Activated CD8-positive, alpha-beta T cell treated with anti-CD3 and anti-CD28 coated beads for 36 hours (primary cell): ENCODE measurements around the gene KAT5. TPM values are rescaled to one million over a fixed set of nuclear protein-coding genes. Genes with fewer than 3 reads are reported as not detected.
"Not testable (repeated sequence)": the region's sequence is repeated elsewhere in the genome, so short reads cannot be mapped to it uniquely, and the experiment has no call there.

Source experiments
- ATAC-seq: fragments of 200-7000 bp; cut with Tn5 transposase; one replicate; pipeline ENCODE4 v1.10.0; 2021; ENCODE audit warnings: mild to moderate bottlenecking, moderate library complexity
- CTCF ChIA-PET: fragments of 350-600 bp; sonication (Branson Sonifier 250); formaldehyde crosslinking; loops from one replicate; lab custom pipeline; 2021; ENCODE audit warnings: antibody characterized with exemption; lab: Charles Lee
- POLR2A ChIA-PET: fragments of 350-600 bp; sonication (Branson Sonifier 250); formaldehyde crosslinking; loops from one replicate; lab custom pipeline; 2021; ENCODE audit warnings: antibody characterized with exemption; lab: Charles Lee
- DNase-seq: peaks from one replicate; pipeline ENCODE4 v3.0.0-alpha.2; 2020
- H3K27ac Mint-ChIP-seq: one replicate; pipeline ENCODE4 v1.8.0; 2021; ENCODE audit warnings: mild to moderate bottlenecking, mixed read lengths
- H3K27me3 Mint-ChIP-seq: one replicate; pipeline ENCODE4 v1.8.0; 2021; ENCODE audit warnings: mixed read lengths
- H3K36me3 Mint-ChIP-seq: one replicate; pipeline ENCODE4 v1.8.0; 2021; ENCODE audit warnings: low read depth, mixed read lengths
- H3K4me1 Mint-ChIP-seq: one replicate; pipeline ENCODE4 v1.8.0; 2021; ENCODE audit warnings: low read depth, mixed read lengths
- H3K4me3 Mint-ChIP-seq: one replicate; pipeline ENCODE4 v1.8.0; 2021; ENCODE audit warnings: mild to moderate bottlenecking, moderate library complexity, mixed read lengths
- H3K9me3 Mint-ChIP-seq: one replicate; pipeline ENCODE4 v1.8.0; 2021; ENCODE audit warnings: mixed read lengths
- CTCF ChIP-seq: fragments of 200-600 bp; IDR thresholded peaks from one replicate; pipeline ENCODE4 v1.8.0; 2022; ENCODE audit warnings: antibody characterized with exemption, mild to moderate bottlenecking
- intact Hi-C: fragments of 100-400 bp; cut with micrococcal nuclease; formaldehyde crosslinking; loops from one replicate; pipeline ENCODE4 v1.10.0; 2022
- total RNA-seq, 2 experiments: library from RNA; stranded (reverse); gene quantifications; one replicate each; pipeline ENCODE4 v1.2.3, GENCODE V29; 2021

KAT5 gene
- total RNA-seq, 2 experiments from 2014 or later, result 67.7 to 71.8 TPM

GRCh38 chr11:65744699-65745042, 32.6 kb downstream of the KAT5 start:
- Mint-ChIP-seq H3K36me3 (no peaks in the 10 kb centered on the region), H3K4me3 (no peak overlapping the region), H3K9me3 (no peaks in the 10 kb centered on the region), H3K4me1 (no peaks in the 10 kb centered on the region), H3K27me3 (peaks cover 16% of the 10 kb centered on the region), H3K27ac (no peak overlapping the region)
- intact Hi-C loops, result no loop called here
- ATAC-seq, result no peak
- TF ChIP-seq CTCF, result no peak
- DNase-seq, result no peak
- ChIA-PET CTCF (interaction anchor here (0.5 to 2.2 kb wide), 8 partner anchors 16 to 142 kb away, joined by 3 to 10 read pairs (median 4); no protein-coding TSS in a partner anchor), POLR2A (no interaction called here)

GRCh38 chr11:65745049-65745448, 33.0 kb downstream of the KAT5 start:
- Mint-ChIP-seq H3K4me3 (no peak overlapping the region), H3K4me1 (no peaks in the 10 kb centered on the region), H3K27me3 (peaks cover 17% of the 10 kb centered on the region), H3K36me3 (no peaks in the 10 kb centered on the region), H3K9me3 (no peaks in the 10 kb centered on the region), H3K27ac (no peak overlapping the region)
- no peak for TF ChIP-seq CTCF
- ChIA-PET POLR2A (no interaction called here), CTCF (interaction anchor here (0.5 to 2.2 kb wide), 8 partner anchors 16 to 142 kb away, joined by 3 to 10 read pairs (median 4); no protein-coding TSS in a partner anchor)
- DNase-seq (no peak), ATAC-seq (no peak)
- intact Hi-C loops, result no loop called here

GRCh38 chr11:65762169-65762568, 50.1 kb downstream of the KAT5 start:
- H3K4me3 Mint-ChIP-seq, H3K9me3 Mint-ChIP-seq, H3K27me3 Mint-ChIP-seq, DNase-seq, intact Hi-C loops, H3K36me3 Mint-ChIP-seq, POLR2A ChIA-PET, H3K27ac Mint-ChIP-seq, ATAC-seq, H3K4me1 Mint-ChIP-seq: not testable (repeated sequence)
- CTCF ChIA-PET, result interaction anchor here (1.2 to 1.8 kb wide), 2 partner anchors 8 to 11 kb away, joined by 4 to 7 read pairs; no protein-coding TSS in a partner anchor

- H3K4me1 Mint-ChIP-seq, CTCF ChIA-PET, POLR2A ChIA-PET, ATAC-seq, H3K9me3 Mint-ChIP-seq, H3K27me3 Mint-ChIP-seq, DNase-seq, H3K4me3 Mint-ChIP-seq, intact Hi-C loops, H3K27ac Mint-ChIP-seq, H3K36me3 Mint-ChIP-seq: not testable (repeated sequence)
These were observed 50.8 kb downstream of the KAT5 start for GRCh38 chr11:65762816-65763215.

GRCh38 chr11:65764434-65764833, 52.4 kb downstream of the KAT5 start:
- ATAC-seq (no peak), DNase-seq (no peak)
- intact Hi-C loops, result no loop called here
- Mint-ChIP-seq H3K36me3 (no peaks in the 10 kb centered on the region), H3K27ac (no peak overlapping the region), H3K4me1 (peaks cover under 1% of the 10 kb centered on the region), H3K27me3 (peaks cover under 1% of the 10 kb centered on the region), H3K4me3 (no peak overlapping the region), H3K9me3 (no peaks in the 10 kb centered on the region)
- POLR2A ChIA-PET, result no interaction called here
- CTCF ChIA-PET, result interaction anchor here (1.6 to 4.5 kb wide), 2 partner anchors 15 to 19 kb away, joined by 3 to 26 read pairs; partner anchors contain the start of gene AP5B1
- no peak for TF ChIP-seq CTCF

- intact Hi-C loops, result no loop called here
- H3K36me3 Mint-ChIP-seq, result no peaks in the 10 kb centered on the region
- CTCF ChIA-PET, result interaction anchor here (1.6 to 4.5 kb wide), 3 partner anchors 13 to 51 kb away, joined by 3 to 26 read pairs (median 10); partner anchors contain the start of gene AP5B1
- H3K27me3 Mint-ChIP-seq, result no peaks in the 10 kb centered on the region
- H3K4me1 Mint-ChIP-seq, result peaks cover 4% of the 10 kb centered on the region
- H3K27ac Mint-ChIP-seq, result no peak overlapping the region
- H3K9me3 Mint-ChIP-seq, result no peaks in the 10 kb centered on the region
- POLR2A ChIA-PET, result interaction anchor here (0.8 kb wide), 1 partner anchor 1064 kb away, joined by 3 read pairs; no protein-coding TSS in a partner anchor
- DNase-seq, result no peak
- H3K4me3 Mint-ChIP-seq, result no peak overlapping the region
- TF ChIP-seq CTCF, result no peak
- ATAC-seq, result no peak
These were observed 54.5 kb downstream of the KAT5 start for GRCh38 chr11:65766535-65766934.
